BLaER1 treated with 17β-estradiol and CSF1 and Interleukin-3, amounts not matched to agents 10 nM and 100 nM (cell line): Measurements from ENCODE around the gene CYP2F1.

Experiments
- H3K27ac ChIP-seq, 11 experiments: shearing (Covaris generic); formaldehyde crosslinking; 2 replicates each; pipeline ENCODE4 v1.8.1; 2022
- H3K27me3 ChIP-seq, 11 experiments: shearing (Covaris generic); formaldehyde crosslinking; 2 replicates each; pipeline ENCODE4 v1.8.1; 2022
- H3K36me3 ChIP-seq, 11 experiments: shearing (Covaris generic); formaldehyde crosslinking; 2 replicates each; pipeline ENCODE4 v1.8.1; 2022
- H3K4me1 ChIP-seq, 10 experiments: shearing (Covaris generic); formaldehyde crosslinking; 2 replicates each; pipeline ENCODE4 v1.8.1; 2022
- H3K4me2 ChIP-seq, 11 experiments: shearing (Covaris generic); formaldehyde crosslinking; 2 replicates each; pipeline ENCODE4 v1.8.1; 2022
- H3K4me3 ChIP-seq, 10 experiments: shearing (Covaris generic); formaldehyde crosslinking; 2 replicates each; pipeline ENCODE4 v1.8.1; 2022
- H3K9ac ChIP-seq, 11 experiments: shearing (Covaris generic); formaldehyde crosslinking; 2 replicates each; pipeline ENCODE4 v1.8.1; 2022
- H3K9me3 ChIP-seq, 11 experiments: shearing (Covaris generic); formaldehyde crosslinking; replicated peaks in 1 of 11; 2 replicates each; pipeline ENCODE4 v1.8.1; 2022
- H4K20me1 ChIP-seq, 11 experiments: shearing (Covaris generic); formaldehyde crosslinking; 2 replicates each; pipeline ENCODE4 v1.8.1; 2022
- Cebpa-rat ChIP-seq, 11 experiments: shearing (Covaris generic); IDR thresholded peaks; 2 replicates each; pipeline ENCODE4 v1.8.1; 2022

Gene CYP2F1

DNA sequence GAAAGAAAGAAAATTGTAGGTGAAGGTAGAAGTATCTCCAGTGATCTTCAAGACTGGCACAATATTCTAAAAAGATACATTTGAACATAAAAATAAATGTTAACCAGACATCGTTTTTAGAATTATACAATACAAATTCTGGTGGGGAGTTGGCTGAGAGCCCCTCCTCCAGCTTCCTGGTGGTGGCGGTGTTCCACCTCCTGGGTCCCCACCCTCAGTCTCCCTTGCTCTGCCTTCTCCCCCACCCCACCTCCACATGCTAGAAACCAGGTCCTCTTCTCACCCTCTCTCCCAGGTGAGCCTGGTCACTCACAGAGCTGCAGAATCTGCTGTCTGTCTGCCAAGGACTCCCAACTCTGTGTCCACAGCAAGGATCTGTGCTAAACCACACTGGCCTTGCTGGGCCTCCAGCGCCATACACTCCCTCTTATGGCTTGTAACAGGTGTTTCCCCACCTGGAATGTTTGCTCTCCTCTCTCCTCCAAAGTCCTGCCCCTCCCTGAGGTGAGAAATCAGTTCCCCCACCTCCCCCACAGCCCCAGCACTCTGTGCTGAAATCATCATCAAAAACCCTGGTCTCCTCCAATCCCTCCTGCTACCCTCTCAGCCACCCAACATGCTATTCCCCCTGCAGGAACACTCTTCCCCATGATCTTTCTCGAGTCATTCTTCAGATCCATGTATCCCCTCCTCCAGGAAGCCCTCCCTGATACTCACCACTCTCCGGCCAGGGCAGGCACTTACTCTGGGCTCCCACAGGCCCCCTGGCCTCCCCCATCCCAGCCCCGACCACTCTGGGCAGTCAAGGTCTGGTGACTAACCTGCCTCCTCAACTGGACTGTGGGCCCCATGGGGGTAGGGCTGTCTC is 58.3 kb downstream of the CYP2F1 start:
- Histone ChIP-seq H3K36me3 (no peaks in the 10 kb centered on the region), H4K20me1 (no peaks in the 10 kb centered on the region), H3K27me3 (no peaks in the 10 kb centered on the region), H3K4me3 (no peak overlapping the region), H3K27ac (no peak overlapping the region), H3K9ac (no peak overlapping the region), H3K9me3 (no peaks in the 10 kb centered on the region), H3K4me2 (no peak overlapping the region), H3K4me1 (peaks cover 16 to 30% (median 23%) of the 10 kb centered on the region in 10 experiments)
- no peak for TF ChIP-seq Cebpa-rat (IDR thresholded peaks at IDR 0.05)

DNA sequence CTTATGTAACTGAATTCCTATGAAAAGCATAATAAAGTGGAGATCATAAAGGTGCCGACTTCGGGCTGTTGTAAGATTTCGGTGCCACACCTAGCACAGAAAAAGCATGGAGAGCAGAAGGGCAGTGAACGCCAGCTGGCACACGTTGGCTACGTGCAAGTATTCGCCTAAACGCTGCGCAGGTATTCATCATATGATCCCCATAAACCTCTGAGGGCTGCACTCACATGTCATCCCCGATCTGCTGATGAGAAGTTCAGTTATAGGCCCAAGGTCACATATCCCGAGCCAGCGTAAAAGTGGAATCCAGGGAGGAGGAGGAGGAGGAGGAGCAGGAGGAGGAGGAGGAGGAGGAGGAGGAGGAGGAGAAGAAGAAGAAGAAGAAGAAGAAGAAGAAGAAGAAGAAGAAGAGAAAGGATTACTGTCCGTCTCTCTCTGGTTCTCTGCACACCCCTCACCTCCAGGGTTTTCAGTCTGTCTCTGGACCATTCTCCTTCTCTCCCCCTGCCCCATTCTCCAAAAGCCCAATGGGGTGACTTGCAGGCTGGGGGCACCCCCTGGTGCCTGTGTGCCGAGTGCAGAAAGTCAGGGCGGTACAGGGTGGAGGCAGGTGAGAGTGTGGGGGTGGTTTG is 60.2 kb downstream of the CYP2F1 start:
- Histone ChIP-seq H3K36me3 (no peaks in the 10 kb centered on the region), H3K4me1 (peaks cover 16 to 34% (median 23%) of the 10 kb centered on the region in 10 experiments), H3K27me3 (no peaks in the 10 kb centered on the region), H3K4me3 (no peak overlapping the region), H3K4me2 (peak overlapping the region in 4 of 11 experiments; percentile 81 to 91 (median 84); a peak in 6 of 22 replicates), H4K20me1 (no peaks in the 10 kb centered on the region), H3K27ac (0 out of 22 replicates have a peak overlapping the region, but pooled peaks of 1 of the 11 experiments have one; percentile 22), H3K9me3 (peaks cover 0 to 10% (median 3%) of the 10 kb centered on the region in 11 experiments; a peak in 14 of 22 replicates), H3K9ac (no peak overlapping the region)
- TF ChIP-seq Cebpa-rat (IDR thresholded peaks at IDR 0.05), result no peak

- Histone ChIP-seq H3K9me3 (peaks cover 0 to 12% (median 5%) of the 10 kb centered on the region in 11 experiments; a peak in 14 of 22 replicates), H3K4me1 (peaks cover 16 to 34% (median 23%) of the 10 kb centered on the region in 10 experiments), H3K36me3 (no peaks in the 10 kb centered on the region), H3K27ac (peak overlapping the region in 9 of 11 experiments; percentile 44 to 81 (median 64); a peak in 16 of 22 replicates), H3K4me2 (peak overlapping the region; percentile 55 to 91 (median 80)), H3K9ac (peak overlapping the region in 9 of 11 experiments; percentile 22 to 69 (median 54); a peak in 14 of 22 replicates), H4K20me1 (no peaks in the 10 kb centered on the region), H3K4me3 (peak overlapping the region in 5 of 10 experiments; percentile 6 to 56 (median 34); a peak in 6 of 20 replicates), H3K27me3 (no peaks in the 10 kb centered on the region)
- no peak for TF ChIP-seq Cebpa-rat (IDR thresholded peaks at IDR 0.05)
These were observed 61.9 kb downstream of the CYP2F1 start for GRCh38 chr19:41175801-41176777.
